Measurements from ENCODE around the gene INF2. TPM values are rescaled to one million over a fixed set of nuclear protein-coding genes. Genes with fewer than 3 reads are reported as not detected.

Gene INF2
- total and polyA plus RNA-seq, 4 donors, result 13.1 to 51.6 (median 25.5) TPM

DNA sequence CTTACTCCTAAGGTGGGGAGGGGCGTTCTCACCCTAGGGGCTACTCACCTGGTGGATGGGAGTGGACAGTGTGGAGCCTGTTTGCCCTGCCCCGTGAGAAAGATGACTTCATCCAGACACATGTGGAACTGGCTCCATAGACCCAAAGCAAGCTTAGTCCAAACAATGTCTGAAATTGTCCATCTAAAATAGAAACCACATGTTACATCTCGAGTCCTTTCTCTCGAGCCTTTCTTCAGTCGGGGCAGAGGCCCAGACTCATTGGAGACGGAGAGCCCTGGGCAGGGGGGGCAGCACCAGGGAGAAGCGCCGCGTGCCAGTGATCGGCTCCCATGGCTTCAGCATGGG, 67.8 kb downstream of the INF2 start:
- 91% methylated on average over 10 of the region's 10 CpGs for WGBS
- peaks cover 8 to 30% (median 27%) of the 10 kb centered on the region in 4 donors for H3K4me1 ChIP-seq (ENCODE audit: control insufficient read depth in 4 of 4, insufficient read depth in 4 of 4, low read length in 3 of 4)
- no peak overlapping the region for H3K4me3 ChIP-seq (ENCODE audit: low read depth in 1 of 3, low read length in 3 of 3)
- TF ChIP-seq, protein P1, sequence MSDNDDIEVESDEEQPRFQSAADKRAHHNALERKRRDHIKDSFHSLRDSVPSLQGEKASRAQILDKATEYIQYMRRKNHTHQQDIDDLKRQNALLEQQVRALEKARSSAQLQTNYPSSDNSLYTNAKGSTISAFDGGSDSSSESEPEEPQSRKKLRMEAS (IDR thresholded peaks at IDR 0.05), result no peak
- TF ChIP-seq HNF4G (IDR thresholded peaks at IDR 0.05), result no peak
- no peak for TF ChIP-seq GABPA (IDR thresholded peaks at IDR 0.05 in 1 of 2, conservative IDR thresholded peaks at IDR 0.05 in 1 of 2)
- TF ChIP-seq YY1 (IDR thresholded peaks at IDR 0.05), result no peak
- no peak for TF ChIP-seq TAF1 (conservative IDR thresholded peaks at IDR 0.05)
- TF ChIP-seq, protein P2, sequence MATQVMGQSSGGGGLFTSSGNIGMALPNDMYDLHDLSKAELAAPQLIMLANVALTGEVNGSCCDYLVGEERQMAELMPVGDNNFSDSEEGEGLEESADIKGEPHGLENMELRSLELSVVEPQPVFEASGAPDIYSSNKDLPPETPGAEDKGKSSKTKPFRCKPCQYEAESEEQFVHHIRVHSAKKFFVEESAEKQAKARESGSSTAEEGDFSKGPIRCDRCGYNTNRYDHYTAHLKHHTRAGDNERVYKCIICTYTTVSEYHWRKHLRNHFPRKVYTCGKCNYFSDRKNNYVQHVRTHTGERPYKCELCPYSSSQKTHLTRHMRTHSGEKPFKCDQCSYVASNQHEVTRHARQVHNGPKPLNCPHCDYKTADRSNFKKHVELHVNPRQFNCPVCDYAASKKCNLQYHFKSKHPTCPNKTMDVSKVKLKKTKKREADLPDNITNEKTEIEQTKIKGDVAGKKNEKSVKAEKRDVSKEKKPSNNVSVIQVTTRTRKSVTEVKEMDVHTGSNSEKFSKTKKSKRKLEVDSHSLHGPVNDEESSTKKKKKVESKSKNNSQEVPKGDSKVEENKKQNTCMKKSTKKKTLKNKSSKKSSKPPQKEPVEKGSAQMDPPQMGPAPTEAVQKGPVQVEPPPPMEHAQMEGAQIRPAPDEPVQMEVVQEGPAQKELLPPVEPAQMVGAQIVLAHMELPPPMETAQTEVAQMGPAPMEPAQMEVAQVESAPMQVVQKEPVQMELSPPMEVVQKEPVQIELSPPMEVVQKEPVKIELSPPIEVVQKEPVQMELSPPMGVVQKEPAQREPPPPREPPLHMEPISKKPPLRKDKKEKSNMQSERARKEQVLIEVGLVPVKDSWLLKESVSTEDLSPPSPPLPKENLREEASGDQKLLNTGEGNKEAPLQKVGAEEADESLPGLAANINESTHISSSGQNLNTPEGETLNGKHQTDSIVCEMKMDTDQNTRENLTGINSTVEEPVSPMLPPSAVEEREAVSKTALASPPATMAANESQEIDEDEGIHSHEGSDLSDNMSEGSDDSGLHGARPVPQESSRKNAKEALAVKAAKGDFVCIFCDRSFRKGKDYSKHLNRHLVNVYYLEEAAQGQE (IDR thresholded peaks at IDR 0.05), result no peak
- no peak for TF ChIP-seq CTCF (IDR thresholded peaks at IDR 0.05; ENCODE audit: low read depth, low read length, missing input control)
- TF ChIP-seq RAD21 (IDR thresholded peaks at IDR 0.05), result no peak
- no peak for TF ChIP-seq RXRA (IDR thresholded peaks at IDR 0.05)
- no peak for TF ChIP-seq NR2F2 (IDR thresholded peaks at IDR 0.05)
- TF ChIP-seq FOXA2 (IDR thresholded peaks at IDR 0.05), result no peak
- no peak for TF ChIP-seq JUND (IDR thresholded peaks at IDR 0.05)
- no peak for TF ChIP-seq ZBTB33 (IDR thresholded peaks at IDR 0.05)
- TF ChIP-seq FOXA1 (IDR thresholded peaks at IDR 0.05), result no peak
- no peak for TF ChIP-seq EGR1 (IDR thresholded peaks at IDR 0.05; ENCODE audit: low read depth in 2 of 2)
- TF ChIP-seq HNF4A (conservative IDR thresholded peaks at IDR 0.05), result no peak
- no peak overlapping the region for H3K27ac ChIP-seq (ENCODE audit: low read depth in 1 of 2, low read length in 2 of 2)
- no peaks in the 10 kb centered on the region for H3K27me3 ChIP-seq (ENCODE audit: control insufficient read depth in 4 of 4, insufficient read depth in 4 of 4, low read length in 3 of 4)
- H3K9me3 ChIP-seq (ENCODE audit: control insufficient read depth in 4 of 4, low read length in 3 of 4), result no peaks in the 10 kb centered on the region
- H3K36me3 ChIP-seq (ENCODE audit: control insufficient read depth in 4 of 4, insufficient read depth in 3 of 4, low read depth in 1 of 4, low read length in 3 of 4), result peaks cover 5 to 40% (median 18%) of the 10 kb centered on the region in 4 donors
- no peak for DNase-seq (ENCODE audit: low spot score)
- H3K9ac ChIP-seq (ENCODE audit: low read depth in 1 of 2, low read length in 2 of 2), result no peak overlapping the region
